Measurements from ENCODE around the gene ZNF366.

- TF ChIP-seq POLR2AphosphoS5 (IDR thresholded peaks at IDR 0.05) (no peak), CTCF (IDR thresholded peaks at IDR 0.05) (no peak), POLR2A (IDR thresholded peaks at IDR 0.05) (no peak), EP300 (IDR thresholded peaks at IDR 0.05) (no peak)
These were observed 48.0 kb downstream of the ZNF366 start for GRCh38 chr5:72459089-72459661.

Measured in suprapubic skin (tissue), 4 donors.